A172 (cell line): ENCODE data around the gene PATL2. TPM values are rescaled to one million over a fixed set of nuclear protein-coding genes. Genes with fewer than 3 reads are reported as not detected.
"Not testable (repeated sequence)": the region's sequence is repeated elsewhere in the genome, so short reads cannot be mapped to it uniquely, and the experiment has no call there.

Experiments
- DNase-seq: peaks from one replicate; pipeline ENCODE4 v3.0.0-alpha.2; 2015; ENCODE audit warnings: low spot score
- total RNA-seq: library from RNA; depleted of rRNA; stranded (reverse); fragments of >200 nt; shearing (Covaris generic); gene quantifications from 2 replicates; pipeline ENCODE4 v1.2.3, GENCODE V29; 2014; rRNA removed

The PATL2 gene
- total RNA-seq, 1 experiment from 2014 or later, result not detected

GRCh38 chr15:44647036-44647435 lies 64.1 kb downstream of the PATL2 start:
- DNase-seq, result no peak

- DNase-seq, result no peak
These were observed 64.7 kb downstream of the PATL2 start for GRCh38 chr15:44646460-44646859.

- DNase-seq, result no peak
These were observed 69.5 kb downstream of the PATL2 start for GRCh38 chr15:44641651-44642050.

GRCh38 chr15:44636976-44637375 lies 74.1 kb downstream of the PATL2 start:
- DNase-seq, result no peak

- DNase-seq, result peak; percentile 13
These were observed 77.5 kb downstream of the PATL2 start for GRCh38 chr15:44633603-44634002.

- DNase-seq, result not testable (repeated sequence)
These were observed 85.8 kb downstream of the PATL2 start for GRCh38 chr15:44625286-44625685.

- no peak for DNase-seq
These were observed 87.9 kb downstream of the PATL2 start for GRCh38 chr15:44623178-44623577.

- no peak for DNase-seq
These were observed 91.0 kb downstream of the PATL2 start for GRCh38 chr15:44620081-44620480.

GRCh38 chr15:44616974-44617373 lies 94.1 kb downstream of the PATL2 start:
- no peak for DNase-seq

Other genes starting within 250 kb of the PATL2 start
- gene EIF3J, start 174.2 kb downstream of the PATL2 start, total RNA-seq, result 43.4 and 54.1 TPM in 2 replicates
- 26.8 and 27.0 TPM in 2 replicates for gene SPG11, start 47.7 kb downstream of the PATL2 start, total RNA-seq
- 2,498 and 2,773 TPM in 2 replicates for gene B2M, start 194 bp upstream of the PATL2 start, total RNA-seq
- 16.4 and 16.5 TPM in 2 replicates for gene TRIM69, start 25.2 kb upstream of the PATL2 start, total RNA-seq
- not detected in 2 replicates for gene TERB2, start 245.4 kb upstream of the PATL2 start, total RNA-seq